Activated CD4-positive, CD25-positive, alpha-beta regulatory T cell (primary cell): ENCODE results near the gene ACAP3.

ENCODE experiments used
- DNase-seq, 4 experiments: peaks; one replicate each; lab custom pipeline; 2025; lab: John Stamatoyannopoulos, UW

Gene ACAP3

GRCh38 chr1:1307923-1308755, at the start of gene ACAP3, which contains the start of gene PUSL1:
Gene ACAP3 (minus strand): TSS chr1:1307930. CDS start chr1:1307815, 115 bp downstream.
Gene PUSL1 (plus strand): TSS chr1:1308597. CDS start chr1:1308644, 47 bp downstream.
- DNase-seq: peak; percentile 75 to 86 (median 80)

- no peak for DNase-seq
Observed at GRCh38 chr1:1356796-1357401, 49.2 kb upstream of the ACAP3 start.

- no peak for DNase-seq
Observed at GRCh38 chr1:1356166-1356795, 48.6 kb upstream of the ACAP3 start.

DNA sequence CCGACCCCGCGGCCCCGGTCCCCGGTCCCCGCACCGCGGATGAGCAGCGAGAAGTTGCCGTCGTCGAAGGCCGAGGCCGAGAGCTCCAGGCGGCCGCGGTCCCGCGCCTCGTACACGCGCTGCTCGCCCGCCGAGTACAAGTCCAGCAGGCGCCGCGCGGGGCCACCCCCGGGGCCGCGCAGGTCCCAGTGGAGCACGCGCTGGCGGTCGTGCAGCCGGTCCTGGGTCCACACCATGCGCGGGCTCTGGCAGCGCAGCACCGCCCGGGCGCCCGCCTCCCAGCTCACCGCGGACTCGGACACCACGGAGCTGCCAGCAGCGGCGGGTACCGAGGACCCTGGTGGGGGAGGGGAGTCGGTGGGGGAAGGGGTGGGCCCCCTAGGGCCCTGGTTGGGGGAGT, 47.7 kb upstream of the ACAP3 start:
- no peak for DNase-seq

DNA sequence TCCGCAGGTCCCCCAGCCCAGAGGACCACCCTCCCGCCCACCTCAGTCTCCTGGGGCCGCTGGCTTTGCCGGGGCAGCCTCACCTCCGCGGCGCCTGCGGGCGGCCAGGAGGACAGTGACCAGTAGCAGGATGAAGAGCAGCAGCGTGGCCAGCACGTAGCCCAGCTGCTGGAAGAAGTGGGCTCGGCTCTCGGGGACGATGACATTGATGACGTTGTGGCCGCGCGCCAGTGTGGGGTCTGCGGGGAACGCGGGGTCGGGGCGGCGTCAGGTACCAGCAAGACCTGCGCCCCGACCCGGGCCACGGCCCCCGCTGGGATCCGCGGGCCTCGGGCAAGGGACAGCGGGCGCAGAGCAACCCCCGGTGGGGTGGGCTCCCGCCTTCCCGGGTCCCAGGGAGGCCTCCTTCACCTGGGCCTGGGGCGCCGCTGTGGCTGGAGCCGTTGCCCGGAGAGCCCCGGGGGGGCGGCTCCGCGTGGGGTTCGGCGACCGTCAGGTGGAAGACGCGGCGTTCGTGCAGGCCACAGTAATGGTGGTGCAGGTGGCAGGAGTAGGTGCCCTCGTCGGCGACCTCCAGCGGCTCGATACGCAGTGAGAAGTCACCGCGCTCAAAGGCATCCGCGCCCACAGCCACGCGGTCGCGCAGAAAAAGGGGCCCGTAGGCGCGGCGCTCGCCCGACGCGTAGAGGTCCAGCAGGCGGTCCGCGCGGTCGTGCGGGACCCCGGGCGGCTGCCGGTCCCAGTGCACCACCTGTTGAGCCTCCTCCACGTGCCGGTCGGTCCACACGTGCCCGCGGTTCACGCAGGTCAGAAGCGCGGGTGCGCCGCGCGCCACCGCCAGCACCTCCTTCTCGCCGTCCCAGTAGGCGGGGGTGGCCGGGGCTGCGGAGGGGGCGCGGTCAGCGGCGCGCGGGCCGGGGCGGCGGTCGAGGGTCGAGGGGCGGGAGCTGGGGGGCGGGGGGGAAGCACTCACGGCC, 46.8 kb upstream of the ACAP3 start:
- no peak for DNase-seq

DNA sequence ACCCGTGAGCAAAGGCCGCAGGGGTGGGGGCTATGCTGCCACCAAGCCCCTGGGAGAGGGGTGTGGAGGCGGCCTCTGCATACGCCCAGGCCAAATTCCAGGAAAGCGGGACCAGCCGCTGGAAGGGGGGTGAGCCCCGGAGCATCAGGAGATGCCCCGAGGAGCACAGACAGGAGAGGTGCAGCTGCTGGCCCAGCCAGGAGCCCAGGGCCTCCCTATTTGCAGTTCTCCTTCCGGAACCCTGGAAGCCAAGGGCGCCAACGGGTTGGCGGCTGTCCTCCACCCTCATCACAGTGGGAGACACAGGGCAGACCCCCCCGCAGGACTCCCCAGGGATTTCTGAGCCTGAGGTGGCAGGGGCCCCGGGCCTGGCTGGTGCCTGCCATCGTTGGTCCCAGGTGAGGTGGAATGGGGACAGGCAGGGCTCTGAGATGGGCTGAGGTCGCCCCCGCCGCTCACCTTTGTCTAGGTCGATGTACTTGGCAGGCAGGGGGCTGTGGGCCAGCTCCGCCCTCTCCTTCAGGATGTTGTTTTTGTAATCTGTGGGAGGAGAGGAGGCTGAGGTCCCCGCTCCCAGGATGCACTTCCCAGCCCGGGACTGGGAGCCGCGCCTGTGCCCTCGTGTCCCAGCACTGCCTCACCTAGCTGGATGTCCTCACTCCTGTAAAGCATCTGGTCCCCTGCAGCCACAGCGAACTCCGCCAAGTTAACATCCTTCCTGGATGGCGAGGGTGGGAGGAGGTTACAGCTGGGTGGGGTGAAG, 45.8 kb upstream of the ACAP3 start:
- no peak for DNase-seq

- DNase-seq: no peak
Observed at GRCh38 chr1:1352786-1353388, 45.2 kb upstream of the ACAP3 start.

GRCh38 chr1:1351511-1352427, 44.0 kb upstream of the ACAP3 start:
- DNase-seq: no peak

- peak; percentile 46 to 70 (median 66) for DNase-seq
Observed at GRCh38 chr1:1349256-1350012, 41.7 kb upstream of the ACAP3 start, which contains the start of gene DVL1. Gene DVL1 (minus strand): TSS chr1:1349418. CDS start chr1:1349065, 353 bp downstream.

DNA sequence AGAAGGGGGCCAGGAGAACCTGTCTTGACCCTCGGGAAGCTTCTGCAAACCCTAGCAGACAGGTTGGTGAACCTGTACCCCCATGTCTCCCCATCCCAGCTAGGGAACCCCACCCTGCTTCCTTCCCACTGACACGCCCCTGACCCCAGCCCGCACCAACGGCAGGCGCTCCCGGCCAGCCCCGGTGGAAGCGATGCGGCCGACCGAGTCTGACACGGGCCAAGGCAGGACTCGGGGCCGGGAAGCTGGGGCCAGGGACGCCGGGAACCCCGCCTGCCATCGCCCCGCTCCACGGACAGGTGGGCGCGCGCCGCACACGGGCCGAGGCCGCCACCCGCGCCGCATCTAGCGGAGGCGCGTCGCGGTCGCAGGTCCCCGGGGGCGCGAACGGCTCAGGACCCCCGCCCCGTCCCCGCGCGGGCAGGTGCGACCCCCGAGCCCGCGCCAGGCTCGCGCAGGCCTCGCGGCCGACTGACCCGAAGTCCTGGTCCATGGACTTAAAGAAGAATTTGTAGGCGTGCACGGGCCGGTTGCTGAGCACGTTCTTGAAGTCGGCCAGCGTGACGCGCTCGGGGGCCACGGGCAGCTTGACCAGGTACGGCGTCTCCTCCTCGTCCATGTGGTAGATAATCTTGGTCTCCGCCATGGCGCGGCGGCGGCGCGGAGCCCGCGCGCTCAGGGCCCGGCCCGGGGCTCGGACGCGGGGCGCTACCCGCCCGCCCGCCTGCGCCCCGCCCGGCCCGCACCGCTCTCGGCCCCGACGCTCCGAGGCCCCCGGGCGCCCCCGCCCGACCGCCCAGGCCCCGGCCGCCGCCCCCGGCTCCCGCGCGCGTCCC, 40.9 kb upstream of the ACAP3 start:
- DNase-seq: no peak

GRCh38 chr1:1347663-1348419, 40.1 kb upstream of the ACAP3 start:
- DNase-seq: no peak

GRCh38 chr1:1347026-1347595, 39.4 kb upstream of the ACAP3 start:
- no peak for DNase-seq

- DNase-seq: no peak
Observed at GRCh38 chr1:1346501-1346890, 38.8 kb upstream of the ACAP3 start.

- no peak for DNase-seq
Observed at GRCh38 chr1:1345860-1346500, 38.2 kb upstream of the ACAP3 start.

DNA sequence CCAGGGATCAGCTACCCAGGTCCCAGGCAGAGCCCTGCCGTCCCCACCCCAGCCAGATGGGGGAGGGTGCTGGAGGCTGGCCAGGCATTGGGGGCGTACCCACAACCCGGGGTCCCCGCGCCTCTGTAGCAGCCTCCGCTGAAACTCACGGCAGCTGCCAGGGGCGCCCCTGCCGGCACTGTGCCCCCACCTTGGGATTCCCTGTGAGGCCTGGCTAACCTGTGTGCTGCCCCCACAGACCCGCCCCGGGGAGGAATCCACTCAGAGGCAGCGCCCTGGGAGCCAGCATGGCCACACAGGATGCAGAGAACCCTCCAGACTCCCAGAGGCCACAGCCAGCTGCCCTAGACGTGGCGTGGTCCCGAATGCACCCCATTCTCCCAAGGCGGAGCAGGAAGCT, 37.7 kb upstream of the ACAP3 start:
- no peak for DNase-seq
